Hepatocyte (in vitro differentiated cells): ENCODE measurements around the gene ABHD17A. TPM values are rescaled to one million over a fixed set of nuclear protein-coding genes. Genes with fewer than 3 reads are reported as not detected.

ENCODE experiments used
- DNase-seq: peaks from one replicate; pipeline ENCODE4 v3.0.0-alpha.2; 2016; ENCODE audit warnings: low spot score
- H2AFZ ChIP-seq: fragments of 200-600 bp; sonication (generic); 2 replicates; pipeline ENCODE4 v1.6.0; 2016; ENCODE audit warnings: antibody characterized with exemption, mild to moderate bottlenecking
- H3K27ac ChIP-seq: fragments of 200-600 bp; sonication (generic); 2 replicates; pipeline ENCODE4 v1.5.1; 2016; ENCODE audit warnings: mild to moderate bottlenecking
- H3K27me3 ChIP-seq: fragments of 200-600 bp; sonication (generic); 2 replicates; pipeline ENCODE4 v1.6.1; 2016
- H3K36me3 ChIP-seq: fragments of 200-600 bp; sonication (generic); replicated peaks from 2 replicates; pipeline ENCODE4 v1.5.1; 2016; ENCODE audit warnings: low read depth; ENCODE audit not compliant: insufficient read depth
- H3K4me1 ChIP-seq: fragments of 200-600 bp; sonication (generic); 2 replicates; pipeline ENCODE4 v1.5.1; 2016; ENCODE audit warnings: mild to moderate bottlenecking, moderate library complexity; ENCODE audit not compliant: insufficient read depth
- H3K4me2 ChIP-seq: fragments of 200-600 bp; sonication (generic); 2 replicates; pipeline ENCODE4 v1.6.0; 2016
- H3K4me3 ChIP-seq: fragments of 200-600 bp; sonication (generic); 2 replicates; pipeline ENCODE4 v1.5.1; 2016; ENCODE audit warnings: mild to moderate bottlenecking
- H3K79me2 ChIP-seq: fragments of 200-600 bp; sonication (generic); 2 replicates; pipeline ENCODE4 v1.6.0; 2017; ENCODE audit warnings: mild to moderate bottlenecking
- H3K9me2 ChIP-seq: fragments of 200-600 bp; sonication (generic); replicated peaks from 2 replicates; pipeline ENCODE4 v1.6.0; 2017; ENCODE audit warnings: mild to moderate bottlenecking; ENCODE audit not compliant: insufficient read depth
- H3K9me3 ChIP-seq: fragments of 200-600 bp; sonication (generic); 2 replicates; pipeline ENCODE4 v1.5.1; 2016; ENCODE audit warnings: low read depth, mild to moderate bottlenecking
- H4K20me1 ChIP-seq: fragments of 200-600 bp; sonication (generic); 2 replicates; pipeline ENCODE4 v1.6.0; 2016; ENCODE audit warnings: mild to moderate bottlenecking; ENCODE audit not compliant: insufficient read depth, poor library complexity, severe bottlenecking
- EZH2 ChIP-seq: fragments of 200-600 bp; sonication (generic); IDR thresholded peaks from 2 replicates; pipeline ENCODE4 v1.6.1; 2016; ENCODE audit warnings: antibody characterized with exemption, mild to moderate bottlenecking, borderline replicate concordance
- EZH2phosphoT487 ChIP-seq: fragments of 200-600 bp; sonication (generic); IDR thresholded peaks from one replicate; pipeline ENCODE4 v1.6.1; 2018; ENCODE audit warnings: antibody characterized with exemption, mild to moderate bottlenecking, low read depth, moderate library complexity; ENCODE audit not compliant: unreplicated experiment, severe bottlenecking
- WGBS: methylation state at CpG from one replicate; pipeline ENCODE4 v1.1.6; 2016; ENCODE audit warnings: low lambda C conversion rate; ENCODE audit errors: missing lambda C conversion rate; 5-methylcytosine and 5-hydroxymethylcytosine counted together
- polyA plus RNA-seq: library from polyadenylated mRNA; unstranded; fragments of >200 nt; fragmentation: Nextera tagmentation; extraction: Ambion mirVana; gene quantifications from 2 replicates; pipeline ENCODE4 v1.2.1, GENCODE V29; 2016
- total RNA-seq: library from RNA; depleted of rRNA; stranded (reverse); fragments of >200 nt; gene quantifications from 2 replicates; pipeline ENCODE4 v1.2.3, GENCODE V29; 2014
- TF ChIP-seq, protein P1 (sequence below): fragments of 200-600 bp; sonication (generic); IDR thresholded peaks from 2 replicates; pipeline ENCODE4 v1.5.1; 2016; ENCODE audit warnings: antibody characterized with exemption, mild to moderate bottlenecking; ENCODE audit not compliant: poor library complexity

Gene ABHD17A
- total and polyA plus RNA-seq, 2 experiments from 2014 or later, result 62.5 to 102 TPM

- Histone ChIP-seq H3K4me3 (no peak overlapping the region), H4K20me1 (peaks cover 11% of the 10 kb centered on the region), H3K4me1 (peaks cover 5% of the 10 kb centered on the region), H3K9me2 (no peaks in the 10 kb centered on the region), H2AFZ (no peak overlapping the region), H3K9me3 (no peaks in the 10 kb centered on the region), H3K79me2 (peaks cover 25% of the 10 kb centered on the region), H3K27ac (peak overlapping the region; percentile 90), H3K27me3 (no peaks in the 10 kb centered on the region), H3K36me3 (no peaks in the 10 kb centered on the region), H3K4me2 (no peak overlapping the region)
- WGBS, result 97% methylated on average over 35 of the region's 41 CpGs
- TF ChIP-seq, protein P1, sequence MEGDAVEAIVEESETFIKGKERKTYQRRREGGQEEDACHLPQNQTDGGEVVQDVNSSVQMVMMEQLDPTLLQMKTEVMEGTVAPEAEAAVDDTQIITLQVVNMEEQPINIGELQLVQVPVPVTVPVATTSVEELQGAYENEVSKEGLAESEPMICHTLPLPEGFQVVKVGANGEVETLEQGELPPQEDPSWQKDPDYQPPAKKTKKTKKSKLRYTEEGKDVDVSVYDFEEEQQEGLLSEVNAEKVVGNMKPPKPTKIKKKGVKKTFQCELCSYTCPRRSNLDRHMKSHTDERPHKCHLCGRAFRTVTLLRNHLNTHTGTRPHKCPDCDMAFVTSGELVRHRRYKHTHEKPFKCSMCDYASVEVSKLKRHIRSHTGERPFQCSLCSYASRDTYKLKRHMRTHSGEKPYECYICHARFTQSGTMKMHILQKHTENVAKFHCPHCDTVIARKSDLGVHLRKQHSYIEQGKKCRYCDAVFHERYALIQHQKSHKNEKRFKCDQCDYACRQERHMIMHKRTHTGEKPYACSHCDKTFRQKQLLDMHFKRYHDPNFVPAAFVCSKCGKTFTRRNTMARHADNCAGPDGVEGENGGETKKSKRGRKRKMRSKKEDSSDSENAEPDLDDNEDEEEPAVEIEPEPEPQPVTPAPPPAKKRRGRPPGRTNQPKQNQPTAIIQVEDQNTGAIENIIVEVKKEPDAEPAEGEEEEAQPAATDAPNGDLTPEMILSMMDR, result no peak
- no peak for TF ChIP-seq EZH2
- no peak for TF ChIP-seq EZH2phosphoT487
- no peak for DNase-seq
These were observed 57.6 kb downstream of the ABHD17A start for GRCh38 chr19:1827566-1828278.

Other genes starting within 250 kb of the ABHD17A start
- 67.9 and 76.7 TPM in 2 replicates for gene TCF3, start 232.9 kb downstream of the ABHD17A start, total RNA-seq
- 93.7 and 125 TPM in 2 replicates for gene TCF3, start 232.9 kb downstream of the ABHD17A start, polyA plus RNA-seq
- 0.03 and 0.08 TPM in 2 replicates for gene ONECUT3, start 132.0 kb downstream of the ABHD17A start, total RNA-seq
- 0.06 and 0.09 TPM in 2 replicates for gene ONECUT3, start 132.0 kb downstream of the ABHD17A start, polyA plus RNA-seq
- gene ATP8B3, start 73.2 kb downstream of the ABHD17A start, total RNA-seq, result 1.4 and 1.7 TPM in 2 replicates
- 2.4 and 3.1 TPM in 2 replicates for gene ATP8B3, start 73.2 kb downstream of the ABHD17A start, polyA plus RNA-seq
- 13.2 and 13.4 TPM in 2 replicates for gene REXO1, start 37.0 kb downstream of the ABHD17A start, total RNA-seq
- gene REXO1, start 37.0 kb downstream of the ABHD17A start, polyA plus RNA-seq, result 22.8 and 26.2 TPM in 2 replicates
- gene KLF16, start 21.9 kb downstream of the ABHD17A start, total RNA-seq, result 3.4 and 6.4 TPM in 2 replicates
- 14.3 and 16.0 TPM in 2 replicates for gene KLF16, start 21.9 kb downstream of the ABHD17A start, polyA plus RNA-seq
- gene ADAT3, start 19.9 kb upstream of the ABHD17A start, total RNA-seq, result 2.4 and 5.3 TPM in 2 replicates
- gene ADAT3, start 19.9 kb upstream of the ABHD17A start, polyA plus RNA-seq, result 11.0 and 11.6 TPM in 2 replicates
- 69.3 and 77.2 TPM in 2 replicates for gene SCAMP4, start 19.9 kb upstream of the ABHD17A start, total RNA-seq
- gene SCAMP4, start 19.9 kb upstream of the ABHD17A start, polyA plus RNA-seq, result 89.8 and 103 TPM in 2 replicates
- 44.8 and 56.8 TPM in 2 replicates for gene CSNK1G2, start 55.7 kb upstream of the ABHD17A start, total RNA-seq
- gene CSNK1G2, start 55.7 kb upstream of the ABHD17A start, polyA plus RNA-seq, result 82.5 and 82.7 TPM in 2 replicates
- 56.4 and 62.1 TPM in 2 replicates for gene BTBD2, start 130.2 kb upstream of the ABHD17A start, total RNA-seq
- gene BTBD2, start 130.2 kb upstream of the ABHD17A start, polyA plus RNA-seq, result 71.1 and 76.0 TPM in 2 replicates
- gene MKNK2, start 165.7 kb upstream of the ABHD17A start, total RNA-seq, result 90.4 and 98.2 TPM in 2 replicates
- 126 and 136 TPM in 2 replicates for gene MKNK2, start 165.7 kb upstream of the ABHD17A start, polyA plus RNA-seq
- gene MOB3A, start 210.8 kb upstream of the ABHD17A start, total RNA-seq, result 13.5 and 15.7 TPM in 2 replicates
- 25.1 and 27.7 TPM in 2 replicates for gene MOB3A, start 210.8 kb upstream of the ABHD17A start, polyA plus RNA-seq
- gene IZUMO4, start 211.4 kb upstream of the ABHD17A start, total RNA-seq, result 0.44 and 1.4 TPM in 2 replicates
- gene IZUMO4, start 211.4 kb upstream of the ABHD17A start, polyA plus RNA-seq, result 2.8 and 4.0 TPM in 2 replicates